Measurements from ENCODE around the gene HOXB6. TPM values are rescaled to one million over a fixed set of nuclear protein-coding genes. Genes with fewer than 3 reads are reported as not detected.

The HOXB6 gene
- total and polyA plus RNA-seq, 2 experiments from 2014 or later: 0.12 TPM; not detected in 1

- no peaks in the 10 kb centered on the region for H3K36me3 ChIP-seq
- H3K27me3 ChIP-seq: peaks cover 100% of the 10 kb centered on the region
- no peak overlapping the region for H3K4me3 ChIP-seq
- H3K9me3 ChIP-seq (ENCODE audit: low read depth): no peaks in the 10 kb centered on the region
- peaks cover 13% of the 10 kb centered on the region for H3K4me1 ChIP-seq (ENCODE audit: low read depth)
- no peak for DNase-seq (ENCODE audit: low read depth in 1 of 2, low spot score in 1 of 2)
- no peak overlapping the region for H3K27ac ChIP-seq
- TF ChIP-seq CTCF (IDR thresholded peaks at IDR 0.05; ENCODE audit: low read depth, low read length): no peak
Observed at GRCh38 chr17:48621410-48622392, 16.9 kb upstream of the HOXB6 start.

GRCh38 chr17:48620461-48621139, 15.8 kb upstream of the HOXB6 start:
- Histone ChIP-seq H3K27me3 (peaks cover 100% of the 10 kb centered on the region), H3K4me3 (no peak overlapping the region), H3K9me3 (ENCODE audit: low read depth) (no peaks in the 10 kb centered on the region), H3K27ac (no peak overlapping the region), H3K4me1 (ENCODE audit: low read depth) (peaks cover 7% of the 10 kb centered on the region), H3K36me3 (no peaks in the 10 kb centered on the region)
- DNase-seq (ENCODE audit: low read depth in 1 of 2, low spot score in 1 of 2): no peak
- no peak for TF ChIP-seq CTCF (IDR thresholded peaks at IDR 0.05; ENCODE audit: low read depth, low read length)

GRCh38 chr17:48619826-48620449, 15.2 kb upstream of the HOXB6 start:
- no peak for DNase-seq (ENCODE audit: low read depth in 1 of 2, low spot score in 1 of 2)
- Histone ChIP-seq H3K4me1 (ENCODE audit: low read depth) (peaks cover 7% of the 10 kb centered on the region), H3K36me3 (no peaks in the 10 kb centered on the region), H3K27me3 (peaks cover 100% of the 10 kb centered on the region), H3K4me3 (no peak overlapping the region), H3K27ac (no peak overlapping the region), H3K9me3 (ENCODE audit: low read depth) (no peaks in the 10 kb centered on the region)
- TF ChIP-seq CTCF (IDR thresholded peaks at IDR 0.05; ENCODE audit: low read depth, low read length): no peak

GRCh38 chr17:48618256-48618896, 13.6 kb upstream of the HOXB6 start:
- TF ChIP-seq CTCF (IDR thresholded peaks at IDR 0.05; ENCODE audit: low read depth, low read length): peak; percentile 95
- Histone ChIP-seq H3K4me1 (ENCODE audit: low read depth) (peaks cover 9% of the 10 kb centered on the region), H3K27me3 (peaks cover 100% of the 10 kb centered on the region), H3K36me3 (no peaks in the 10 kb centered on the region), H3K4me3 (no peak overlapping the region), H3K27ac (no peak overlapping the region), H3K9me3 (ENCODE audit: low read depth) (no peaks in the 10 kb centered on the region)
- DNase-seq (ENCODE audit: low read depth in 1 of 2, low spot score in 1 of 2): peak; percentile 87 to 90

All from cardiac muscle cell (in vitro differentiated cells and primary cell).